GM12874 (cell line): Measurements from ENCODE around the gene LRRC59.

ENCODE experiments used
- CTCF ChIP-seq: IDR thresholded peaks from 2 replicates; pipeline ENCODE4 v1.5.1; 2011; ENCODE audit warnings: low read depth, mild to moderate bottlenecking, control low read depth, low read length, moderate library complexity; ENCODE audit not compliant: insufficient read depth

LRRC59 gene

DNA sequence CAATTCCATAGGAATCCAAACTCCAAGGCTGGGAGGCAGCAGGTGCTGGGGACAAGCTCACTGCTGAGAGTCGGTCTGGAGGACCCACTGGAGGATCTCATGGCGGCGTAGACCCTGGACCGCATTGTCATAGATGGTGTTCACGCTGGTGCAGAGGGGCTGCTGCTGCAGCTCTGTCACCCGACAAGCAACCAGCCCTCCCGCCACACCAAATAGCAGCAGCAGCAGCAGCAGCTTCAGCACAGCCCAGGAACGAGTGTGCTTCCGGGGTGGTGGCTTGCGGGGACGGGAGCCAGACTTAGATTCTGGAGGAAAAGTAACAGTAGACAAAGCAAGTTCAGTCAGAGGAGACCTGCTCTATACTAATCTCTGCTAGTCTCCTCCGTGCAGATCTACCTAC lies 14.4 kb downstream of the LRRC59 start:
- TF ChIP-seq CTCF = no peak

- TF ChIP-seq CTCF = no peak
These were observed 15.4 kb downstream of the LRRC59 start for GRCh38 chr17:50381920-50382319.

- no peak for TF ChIP-seq CTCF
These were observed 16.0 kb downstream of the LRRC59 start for GRCh38 chr17:50381260-50381815.

- 0 out of 2 replicates have a peak, but pooled peaks have one; percentile 6 for TF ChIP-seq CTCF
These were observed 16.7 kb downstream of the LRRC59 start for GRCh38 chr17:50380369-50381259.

DNA sequence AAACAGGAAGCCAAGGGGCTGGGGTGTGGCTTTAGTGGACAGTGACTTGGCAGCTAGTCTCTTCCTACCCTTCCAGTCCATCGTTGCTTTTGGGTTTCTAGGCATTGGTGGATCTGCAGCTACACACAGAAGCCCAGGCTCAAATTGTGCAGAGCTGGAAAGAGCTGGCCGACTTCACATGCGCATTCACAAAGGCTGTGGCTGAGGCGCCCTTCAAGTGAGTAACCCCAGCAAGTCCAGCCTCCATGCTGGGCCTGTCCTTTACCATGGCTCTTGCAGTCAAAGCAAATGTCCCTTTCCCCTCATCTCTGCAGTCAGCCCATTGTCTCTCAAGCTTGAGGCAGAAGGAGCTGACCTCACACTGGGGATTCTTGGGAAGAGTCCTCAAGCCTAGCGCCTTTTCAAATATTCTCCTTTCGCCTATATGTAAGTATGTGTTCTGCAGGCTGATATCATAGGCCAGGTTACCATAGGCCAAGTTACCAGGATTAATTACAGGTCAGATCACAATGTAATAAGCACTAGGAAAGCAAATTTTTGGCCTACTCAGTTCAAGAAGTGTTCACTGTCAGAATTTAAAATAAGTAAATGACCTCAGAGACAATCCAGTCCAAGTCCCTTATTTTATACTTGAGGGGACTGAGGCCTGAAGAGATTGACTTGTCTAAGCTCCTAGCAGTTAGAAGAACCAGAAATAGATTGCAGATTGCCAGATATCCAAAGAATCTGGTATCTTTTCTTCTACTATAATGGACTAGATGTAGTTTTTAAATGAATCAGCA lies 17.8 kb downstream of the LRRC59 start:
- no peak for TF ChIP-seq CTCF

DNA sequence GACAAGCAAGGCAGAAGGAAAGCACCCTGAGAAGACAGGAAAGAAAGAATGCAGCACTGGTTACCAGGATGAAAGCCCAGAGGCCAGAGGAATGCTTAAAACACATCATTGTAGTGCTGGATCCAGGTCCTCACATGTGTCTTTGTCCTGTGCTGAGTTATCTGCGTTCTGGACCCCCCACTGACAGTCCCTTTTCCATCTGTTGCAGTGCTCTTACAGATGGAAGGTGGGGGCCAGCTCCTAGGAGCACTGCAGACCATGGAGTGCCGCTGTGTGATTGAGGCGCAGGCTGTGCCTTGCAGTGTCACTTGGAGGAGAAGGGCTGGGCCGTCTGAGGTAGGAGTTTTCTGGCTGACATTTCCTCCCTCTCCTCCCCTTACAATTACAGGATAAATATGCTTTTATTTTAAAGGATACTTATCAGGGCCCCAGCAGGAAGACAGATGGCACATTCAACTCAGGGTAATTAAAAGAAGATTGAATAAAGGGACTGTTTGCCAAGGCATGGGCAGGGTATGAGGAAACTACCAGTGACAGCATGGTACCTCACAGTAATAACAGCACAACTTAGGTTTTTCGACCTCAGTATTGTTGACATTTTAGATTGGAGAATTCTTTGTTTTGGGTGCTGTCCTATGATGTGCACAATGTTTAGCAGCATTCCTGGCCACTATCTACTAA lies 21.3 kb downstream of the LRRC59 start:
- TF ChIP-seq CTCF = no peak

- no peak for TF ChIP-seq CTCF
These were observed 23.6 kb downstream of the LRRC59 start for GRCh38 chr17:50373705-50374104.
